GM18907 (cell line): ENCODE results near the gene SULT1A2.
"Not testable (repeated sequence)": the region's sequence is repeated elsewhere in the genome, so short reads cannot be mapped to it uniquely, and the experiment has no call there.

Source experiments
- ATAC-seq: cut with Tn5 transposase; IDR thresholded peaks from one replicate; pipeline ENCODE4 v1.9.1; 2021; ENCODE audit warnings: mild to moderate bottlenecking, moderate library complexity; ENCODE audit not compliant: unreplicated experiment

Gene SULT1A2

GRCh38 chr16:28609631-28610594 lies 13.1 kb upstream of the SULT1A2 start, which contains the start of gene SULT1A1:
Gene SULT1A1 (minus strand): TSS chr16:28610044. CDS start chr16:28608855, 1,189 bp downstream.
- no peak for ATAC-seq

- not testable (repeated sequence) for ATAC-seq
Measured at GRCh38 chr16:28608867-28609596, 12.2 kb upstream of the SULT1A2 start.

- not testable (repeated sequence) for ATAC-seq
Measured at GRCh38 chr16:28608496-28608808, 11.6 kb upstream of the SULT1A2 start.

- ATAC-seq = not testable (repeated sequence)
Measured at GRCh38 chr16:28607681-28608495, 11.0 kb upstream of the SULT1A2 start.

GRCh38 chr16:28607116-28607623 lies 10.3 kb upstream of the SULT1A2 start:
- ATAC-seq = no peak

GRCh38 chr16:28606291-28607115 lies 9.7 kb upstream of the SULT1A2 start:
- no peak for ATAC-seq

- ATAC-seq = no peak
Measured at GRCh38 chr16:28604186-28604565, 7.3 kb upstream of the SULT1A2 start.

- no peak for ATAC-seq
Measured at GRCh38 chr16:28603381-28604185, 6.7 kb upstream of the SULT1A2 start.

- no peak for ATAC-seq
Measured at GRCh38 chr16:28602529-28602928, 5.7 kb upstream of the SULT1A2 start.

GRCh38 chr16:28602062-28602461 lies 5.2 kb upstream of the SULT1A2 start:
- ATAC-seq = not testable (repeated sequence)

GRCh38 chr16:28601589-28601988 lies 4.7 kb upstream of the SULT1A2 start:
- not testable (repeated sequence) for ATAC-seq

- ATAC-seq = not testable (repeated sequence)
Measured at GRCh38 chr16:28600965-28601364, 4.1 kb upstream of the SULT1A2 start.

GRCh38 chr16:28599377-28600285 lies 2.8 kb upstream of the SULT1A2 start:
- ATAC-seq = peak; percentile 64

GRCh38 chr16:28597692-28598261 lies 927 bp upstream of the SULT1A2 start:
- ATAC-seq = no peak

- ATAC-seq = no peak
Measured at GRCh38 chr16:28596115-28596630, 677 bp downstream of the SULT1A2 start.

- ATAC-seq = not testable (repeated sequence)
Measured at GRCh38 chr16:28595451-28595850, 1.4 kb downstream of the SULT1A2 start.

- ATAC-seq = no peak
Measured at GRCh38 chr16:28592979-28593553, 3.8 kb downstream of the SULT1A2 start.
